HepG2 (cell line): ENCODE measurements around the gene CDK3. TPM values are rescaled to one million over a fixed set of nuclear protein-coding genes. Genes with fewer than 3 reads are reported as not detected.

Source experiments
- ATAC-seq: fragments of 200-7000 bp; cut with Tn5 transposase; 3 replicates; pipeline ENCODE4 v1.9.1; 2020; ENCODE audit warnings: mild to moderate bottlenecking, moderate library complexity
- BruUV-seq: library from RNA; stranded (reverse); fragments of 400-500 nt; replicated peaks from 2 replicates; lab custom pipeline; 2021; lab: Mats Ljungman, UMichigan
- CTCF ChIA-PET: fragments of 300-600 bp; formaldehyde crosslinking; extraction: SDS; loops from one replicate; lab custom pipeline; 2021; ENCODE audit warnings: low total read pairs, inconsistent platforms, low intra/inter-chr PET ratio; lab: Yijun Ruan, JAX
- POLR2A ChIA-PET: fragments of 350-600 bp; sonication (Branson Sonifier 250); formaldehyde crosslinking; loops from one replicate; lab custom pipeline; 2020; ENCODE audit warnings: antibody characterized with exemption, inconsistent platforms; lab: Yijun Ruan, JAX
- DNase-seq: peaks from one replicate; pipeline ENCODE4 v3.0.0-alpha.2; 2015; ENCODE audit warnings: low spot score
- FAIRE-seq: peaks from 3 replicates; lab custom pipeline; 2011; peaks lifted over from hg19 to GRCh38; lab: Jason Lieb, UNC
- H2AFZ ChIP-seq: one replicate; pipeline ENCODE4 v1.6.1; 2011; ENCODE audit warnings: low read length, inconsistent platforms
- H3K27ac ChIP-seq: fragments of 300-600 bp; 3 replicates; pipeline ENCODE4 v1.8.0; 2011; ENCODE audit warnings: mixed run types, mild to moderate bottlenecking, mixed read lengths, low read length, inconsistent platforms; ENCODE audit not compliant: insufficient read depth; ENCODE audit errors: extremely low read length
- H3K27me3 ChIP-seq, 2 experiments: fragments of 200-600 bp in 1 of 2; 2 replicates in 1 of 2; 3 replicates in 1 of 2; pipeline versions ENCODE4 v1.6.0 to v1.8.0; 2011; ENCODE audit warnings: low read length in 2 of 2, mild to moderate bottlenecking in 2 of 2, moderate library complexity in 2 of 2, inconsistent platforms in 1 of 2; ENCODE audit not compliant: insufficient read depth in 2 of 2, control insufficient read depth in 1 of 2
- H3K36me3 ChIP-seq, 2 experiments: fragments of 200-600 bp in 1 of 2; replicated peaks in 1 of 2; 2 replicates in 1 of 2; 3 replicates in 1 of 2; pipeline versions ENCODE4 v1.5.1 to v1.8.0; 2011; ENCODE audit warnings: low read length in 2 of 2, inconsistent platforms in 1 of 2; ENCODE audit not compliant: insufficient read depth in 2 of 2, control insufficient read depth in 1 of 2
- H3K4me1 ChIP-seq: 2 replicates; pipeline ENCODE4 v1.5.1; 2012; ENCODE audit warnings: low read length, inconsistent platforms; ENCODE audit not compliant: insufficient read depth
- H3K4me2 ChIP-seq: 2 replicates; pipeline ENCODE4 v1.6.0; 2011; ENCODE audit warnings: low read depth, low read length, inconsistent platforms
- H3K4me3 ChIP-seq, 3 experiments: fragments of 200-600 bp in 1 of 3; sonication (generic), shearing (Covaris generic) in 1 of 3; replicated peaks in 1 of 3; 2 replicates each; pipeline ENCODE4 v1.5.1; 2011 to 2016; ENCODE audit warnings: low read length in 3 of 3, inconsistent platforms in 2 of 3, low read depth in 2 of 3, mild to moderate bottlenecking in 2 of 3, control low read depth in 1 of 3, mixed read lengths in 1 of 3; ENCODE audit not compliant: insufficient read depth in 1 of 3
- H3K79me2 ChIP-seq: one replicate; pipeline ENCODE4 v1.6.1; 2011; ENCODE audit warnings: low read length, inconsistent platforms; ENCODE audit not compliant: insufficient read depth
- H3K9ac ChIP-seq: 2 replicates; pipeline ENCODE4 v1.6.0; 2011; ENCODE audit warnings: mild to moderate bottlenecking, low read depth, low read length, inconsistent platforms; ENCODE audit not compliant: insufficient read depth
- H3K9me3 ChIP-seq: 2 replicates; pipeline ENCODE4 v1.5.1; 2012; ENCODE audit warnings: mild to moderate bottlenecking, low read length
- H4K20me1 ChIP-seq: 2 replicates; pipeline ENCODE4 v1.6.0; 2011; ENCODE audit warnings: inconsistent platforms, mild to moderate bottlenecking, low read length, moderate library complexity; ENCODE audit not compliant: insufficient read depth
- CBFB ChIP-seq: sonication (generic); formaldehyde crosslinking; IDR thresholded peaks from 2 replicates; pipeline ENCODE4 v1.4.0; 2020; ENCODE audit warnings: missing genetic modification reagents
- CENPX ChIP-seq: sonication (generic); formaldehyde crosslinking; IDR thresholded peaks from 2 replicates; pipeline ENCODE4 v1.9.0; 2021; ENCODE audit warnings: mild to moderate bottlenecking, missing genetic modification reagents, moderate library complexity
- EHMT2 ChIP-seq: fragments of 200-600 bp; sonication (generic); IDR thresholded peaks from 2 replicates; pipeline ENCODE4 v1.7.0; 2017; ENCODE audit warnings: antibody characterized with exemption, low read depth, low read length, borderline replicate concordance
- FOXA3 ChIP-seq: IDR thresholded peaks from 2 replicates; pipeline ENCODE4 v1.6.1; 2016; ENCODE audit warnings: missing genetic modification reagents, missing compliant biosample characterization
- GPN1 ChIP-seq: sonication (generic); formaldehyde crosslinking; IDR thresholded peaks from 2 replicates; pipeline ENCODE4 v1.5.1; 2020; ENCODE audit warnings: missing genetic modification reagents, borderline replicate concordance
- GTF3A ChIP-seq: sonication (generic); formaldehyde crosslinking; conservative IDR thresholded peaks from 2 replicates; pipeline ENCODE4 v1.4.0; 2020; ENCODE audit warnings: mild to moderate bottlenecking, missing genetic modification reagents
- NCOA2 ChIP-seq: sonication (generic); formaldehyde crosslinking; IDR thresholded peaks from 2 replicates; pipeline ENCODE4 v1.8.0; 2022; ENCODE audit warnings: inconsistent platforms
- RBM39 ChIP-seq: fragments of 200-400 bp; formaldehyde crosslinking; IDR thresholded peaks from one replicate; pipeline ENCODE4 v1.6.1; 2018; ENCODE audit warnings: antibody characterized with exemption, mild to moderate bottlenecking, low read depth, low read length; ENCODE audit not compliant: poor library complexity, severe bottlenecking
- RXRA ChIP-seq: sonication (generic); formaldehyde crosslinking; IDR thresholded peaks from 2 replicates; pipeline ENCODE4 v1.5.1; 2020; ENCODE audit warnings: missing genetic modification reagents
- TMF1 ChIP-seq: sonication (generic); formaldehyde crosslinking; IDR thresholded peaks from 2 replicates; pipeline ENCODE4 v1.8.1; 2022; ENCODE audit warnings: low read depth, missing genetic modification reagents
- ZKSCAN8 ChIP-seq: IDR thresholded peaks from 2 replicates; pipeline ENCODE4 v1.6.1; 2016; ENCODE audit warnings: borderline replicate concordance, missing genetic modification reagents, missing compliant biosample characterization
- ZNF264 ChIP-seq: sonication (generic); formaldehyde crosslinking; IDR thresholded peaks from 2 replicates; pipeline ENCODE4 v1.4.0; 2020; ENCODE audit warnings: missing genetic modification reagents
- ZNF572 ChIP-seq: sonication (generic); formaldehyde crosslinking; IDR thresholded peaks from 2 replicates; pipeline ENCODE4 v1.5.1; 2020; ENCODE audit warnings: mild to moderate bottlenecking, missing genetic modification reagents
- ZNF607 ChIP-seq: sonication (generic); formaldehyde crosslinking; IDR thresholded peaks from 2 replicates; pipeline ENCODE4 v1.5.1; 2020; ENCODE audit warnings: missing genetic modification reagents, mild to moderate bottlenecking, borderline replicate concordance
- ZNF788 ChIP-seq: sonication (generic); formaldehyde crosslinking; IDR thresholded peaks from 2 replicates; pipeline ENCODE4 v1.5.0; 2020; ENCODE audit warnings: mild to moderate bottlenecking, missing genetic modification reagents, borderline replicate concordance
- WGBS: methylation state at CpG from one replicate; pipeline ENCODE4 v1.1.6; 2017; ENCODE audit warnings: low lambda C conversion rate; 5-methylcytosine and 5-hydroxymethylcytosine counted together
- in situ Hi-C: cut with HindIII; loops from 2 replicates; pipeline ENCODE4 v1.10.0; 2017; ENCODE audit warnings: low pct_unique_long_range_greater_than_20kb; ENCODE audit not compliant: extremely low pct_ligation_motif_present
- intact Hi-C: fragments of 100-400 bp; cut with micrococcal nuclease; formaldehyde crosslinking; loops from one replicate; pipeline ENCODE4 v1.10.0; 2022; ENCODE audit not compliant: unreplicated experiment
- polyA plus RNA-seq, 8 experiments: library from polyadenylated mRNA; depleted of rRNA in 3 of 8; stranded (reverse) in 7 of 8; unstranded in 1 of 8; fragments of >200 nt; fragmentation: Illumina TruSeq in 4 of 8; extraction: Trizol in 4 of 8; gene quantifications; 2 replicates each; pipeline versions ENCODE4 v1.2.1 to v1.2.3, GENCODE V29; 2011 to 2016; ENCODE audit warnings: low read depth in 4 of 8, missing spikeins in 1 of 8, mixed read lengths in 1 of 8; ENCODE audit not compliant: insufficient read depth in 1 of 8
- total RNA-seq, 5 experiments: library from RNA; depleted of rRNA; stranded (reverse); fragments of >200 nt; fragmentation: Illumina TruSeq; extraction: Trizol; gene quantifications; 2 replicates each; pipeline ENCODE4 v1.2.3, GENCODE V29; 2016; ENCODE audit warnings: low read depth in 1 of 5
- TF ChIP-seq, protein P1 (sequence below): sonication (generic); formaldehyde crosslinking; IDR thresholded peaks from 2 replicates; pipeline ENCODE4 v1.4.0; 2020; ENCODE audit warnings: missing genetic modification reagents
- TF ChIP-seq, protein P2 (sequence below): sonication (generic); formaldehyde crosslinking; IDR thresholded peaks from 2 replicates; pipeline ENCODE4 v1.8.1; 2023; ENCODE audit warnings: mild to moderate bottlenecking, moderate library complexity, missing genetic modification reagents

The CDK3 gene
- total and polyA plus RNA-seq, 2 of the 13 experiments (the other 11 are each of a cell fraction or from before 2014, with no cell fraction given): 5.8 to 11.4 TPM

DNA sequence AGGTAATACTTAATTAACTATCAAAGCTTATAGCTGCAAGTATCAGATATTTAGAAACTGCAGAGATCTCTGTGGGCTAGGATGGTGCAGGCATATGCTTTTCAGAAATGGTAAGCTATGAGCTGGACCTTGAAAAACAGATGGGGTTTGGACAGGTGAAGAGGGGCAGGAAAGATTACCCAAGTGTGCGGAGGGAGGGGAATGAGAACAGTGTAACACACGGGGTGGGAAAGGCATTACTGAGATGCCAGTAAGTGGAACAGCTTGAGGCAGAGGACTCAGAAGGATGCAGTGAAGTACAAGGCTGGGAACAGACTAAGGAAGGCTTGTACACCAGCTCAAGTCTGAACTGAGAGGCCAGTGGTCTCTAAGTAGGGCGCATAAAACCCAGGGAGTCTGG is 48.6 kb downstream of the CDK3 start (continued):
- TF ChIP-seq ZKSCAN8 (no peak), NCOA2 (no peak), ZNF607 (CRISPR knock-in tag) (no peak), CENPX (CRISPR knock-in tag) (no peak)
- TF ChIP-seq, protein P1, sequence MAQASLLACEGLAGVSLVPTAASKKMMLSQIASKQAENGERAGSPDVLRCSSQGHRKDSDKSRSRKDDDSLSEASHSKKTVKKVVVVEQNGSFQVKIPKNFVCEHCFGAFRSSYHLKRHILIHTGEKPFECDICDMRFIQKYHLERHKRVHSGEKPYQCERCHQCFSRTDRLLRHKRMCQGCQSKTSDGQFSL (CRISPR knock-in tag): no peak
- TF ChIP-seq, protein P2, sequence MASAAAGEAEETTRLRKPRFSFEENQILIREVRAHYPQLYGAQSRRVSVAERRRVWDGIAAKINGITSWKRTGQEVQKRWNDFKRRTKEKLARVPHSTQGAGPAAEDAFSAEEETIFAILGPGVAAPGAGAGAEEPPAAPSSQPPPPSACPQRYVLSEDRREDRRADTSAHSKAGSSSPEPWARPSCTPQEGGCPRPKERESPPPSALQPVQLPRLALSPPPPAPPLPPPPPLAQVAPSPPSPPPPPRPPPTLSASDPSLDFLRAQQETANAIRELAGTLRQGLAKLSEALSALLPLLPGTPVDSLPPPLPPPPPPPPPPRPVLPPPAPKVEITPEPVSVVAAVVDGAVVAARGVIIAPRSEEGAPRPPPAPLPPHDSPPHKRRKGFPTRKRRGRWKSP (CRISPR knock-in tag): no peak

DNA sequence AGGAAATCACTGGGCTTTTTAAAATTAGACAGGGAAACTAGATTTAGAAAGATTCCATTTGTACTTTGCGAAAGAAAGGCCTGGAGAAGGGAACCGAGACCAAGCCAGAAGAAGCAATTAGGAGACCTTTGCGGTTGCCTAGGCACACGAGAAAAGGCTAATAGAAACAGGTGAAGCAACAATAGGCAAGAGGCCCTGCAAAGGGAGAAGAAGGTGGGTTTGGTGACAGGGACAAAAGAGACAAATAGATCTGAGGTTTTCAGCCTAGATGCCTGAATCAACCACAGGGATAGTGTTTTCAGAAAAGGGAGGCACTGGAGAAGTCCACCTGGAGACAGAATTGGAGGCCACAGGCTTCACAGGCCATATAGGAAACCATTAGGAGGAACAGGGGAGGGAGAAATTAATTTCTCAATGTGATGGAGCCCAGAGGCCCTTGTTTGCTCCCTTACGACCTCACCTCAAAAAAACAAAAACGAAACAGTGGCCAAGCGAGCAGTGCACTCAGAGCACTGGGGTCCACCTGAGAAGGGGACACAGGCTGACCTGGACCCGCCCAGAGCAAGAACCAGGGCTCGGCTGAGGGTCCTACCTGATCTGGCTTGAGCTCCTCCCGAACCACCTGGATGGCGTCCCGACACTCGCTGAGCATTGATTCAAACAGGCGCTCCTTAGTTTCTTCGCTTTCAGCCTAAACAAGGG is 49.3 kb downstream of the CDK3 start:
- DNase-seq (no peak), FAIRE-seq (no peak), ATAC-seq (no peak)
- ChIA-PET CTCF (no interaction called here), POLR2A (no interaction called here)
- H3K9me3 ChIP-seq: no peaks in the 10 kb centered on the region
- H3K36me3 ChIP-seq: peaks cover 53 to 87% of the 10 kb centered on the region in 2 experiments
- no peaks in the 10 kb centered on the region for H3K4me1 ChIP-seq
- H3K9ac ChIP-seq: no peak overlapping the region
- no peaks in the 10 kb centered on the region for H3K79me2 ChIP-seq
- in situ Hi-C loops (no loop called here), intact Hi-C loops (no loop called here)
- no peak overlapping the region for H2AFZ ChIP-seq
- H3K4me2 ChIP-seq: no peak overlapping the region
- H3K27ac ChIP-seq: no peak overlapping the region
- H3K27me3 ChIP-seq: no peaks in the 10 kb centered on the region
- no peak overlapping the region for H3K4me3 ChIP-seq
- H4K20me1 ChIP-seq: no peaks in the 10 kb centered on the region; the same call in 1 of the 2 replicates
- WGBS: 98% methylated on average over 15 of the region's 15 CpGs
- BruUV-seq: no TSS peak
- TF ChIP-seq FOXA3 (CRISPR knock-in tag): no peak
- TF ChIP-seq ZNF788 (CRISPR knock-in tag): no peak
- no peak for TF ChIP-seq RXRA (CRISPR knock-in tag)
- TF ChIP-seq CBFB: no peak
- no peak for TF ChIP-seq TMF1 (CRISPR knock-in tag)
- no peak for TF ChIP-seq GPN1 (CRISPR knock-in tag)
- no peak for TF ChIP-seq EHMT2
- TF ChIP-seq RBM39: no peak
- TF ChIP-seq ZNF264 (CRISPR knock-in tag): no peak
- TF ChIP-seq ZNF572 (CRISPR knock-in tag): no peak
- no peak for TF ChIP-seq GTF3A (CRISPR knock-in tag)
